CD14-positive monocyte (primary cell): ENCODE measurements around the gene TEX11. TPM values are rescaled to one million over a fixed set of nuclear protein-coding genes. Genes with fewer than 3 reads are reported as not detected.

Source experiments
- DNase-seq, 3 donors: peaks; one replicate each; pipeline ENCODE4 v3.0.0-alpha.2; 2011 to 2022
- H2AFZ ChIP-seq: 2 replicates; pipeline ENCODE4 v1.6.0; 2012; ENCODE audit warnings: mild to moderate bottlenecking, low read depth, low read length, inconsistent platforms; ENCODE audit not compliant: insufficient read depth, poor library complexity, severe bottlenecking
- H3K27ac ChIP-seq, 2 donors: 1 replicate in 1 of 2; 2 replicates in 1 of 2; pipeline ENCODE4 v1.5.1; 2012 to 2013; ENCODE audit warnings: low read length in 2 of 2, control low read depth in 1 of 2, inconsistent platforms in 1 of 2, low read depth in 1 of 2, mild to moderate bottlenecking in 1 of 2
- H3K27me3 ChIP-seq, 2 donors: one replicate each; pipeline versions ENCODE4 v1.6.0 to v1.6.1; 2011 to 2013; ENCODE audit warnings: low read length in 2 of 2; ENCODE audit not compliant: control insufficient read depth in 2 of 2, insufficient read depth in 2 of 2
- H3K36me3 ChIP-seq, 2 donors: replicated peaks in 1 of 2; 1 replicate in 1 of 2; 2 replicates in 1 of 2; pipeline versions ENCODE4 v1.5.1 to v1.6.1; 2012 to 2013; ENCODE audit warnings: low read length in 2 of 2, control low read depth in 1 of 2, inconsistent platforms in 1 of 2, mild to moderate bottlenecking in 1 of 2; ENCODE audit not compliant: insufficient read depth in 2 of 2, control insufficient read depth in 1 of 2
- H3K4me1 ChIP-seq, 2 donors: 1 replicate in 1 of 2; 2 replicates in 1 of 2; pipeline versions ENCODE4 v1.5.1 to v1.6.1; 2012 to 2013; ENCODE audit warnings: low read length in 2 of 2, control low read depth in 1 of 2, inconsistent platforms in 1 of 2, mild to moderate bottlenecking in 1 of 2, moderate library complexity in 1 of 2; ENCODE audit not compliant: insufficient read depth in 2 of 2, control insufficient read depth in 1 of 2
- H3K4me2 ChIP-seq: replicated peaks from 2 replicates; pipeline ENCODE3; 2012; ENCODE audit warnings: low read length, moderate library complexity, mild to moderate bottlenecking; ENCODE audit not compliant: poor library complexity, severe bottlenecking; ENCODE audit errors: extremely low read depth
- H3K4me3 ChIP-seq, 3 experiments: fragments of 200-600 bp in 1 of 3; sonication (generic) in 1 of 3; replicated peaks in 1 of 3; 1 replicate in 2 of 3; 2 replicates in 1 of 3; pipeline ENCODE4 v1.5.1; 2011 to 2013; ENCODE audit warnings: low read length in 3 of 3, mild to moderate bottlenecking in 3 of 3, control low read depth in 2 of 3, low read depth in 2 of 3, inconsistent platforms in 1 of 3, moderate library complexity in 1 of 3
- H3K79me2 ChIP-seq: 2 replicates; pipeline ENCODE4 v1.6.0; 2012; ENCODE audit warnings: mild to moderate bottlenecking, control low read depth, inconsistent platforms, low read length, moderate library complexity; ENCODE audit not compliant: insufficient read depth
- H3K9ac ChIP-seq: 2 replicates; pipeline ENCODE4 v1.6.0; 2017; ENCODE audit warnings: low read length, mild to moderate bottlenecking; ENCODE audit not compliant: insufficient read depth, poor library complexity, severe bottlenecking
- H3K9me3 ChIP-seq, 2 donors: replicated peaks in 1 of 2; 1 replicate in 1 of 2; 2 replicates in 1 of 2; pipeline versions ENCODE4 v1.5.1 to v1.6.1; 2012 to 2013; ENCODE audit warnings: low read length in 2 of 2, control low read depth in 1 of 2; ENCODE audit not compliant: control insufficient read depth in 1 of 2, insufficient read depth in 1 of 2
- H4K20me1 ChIP-seq: 2 replicates; pipeline ENCODE4 v1.6.0; 2012; ENCODE audit warnings: mild to moderate bottlenecking, low read length, control low read depth, moderate library complexity; ENCODE audit not compliant: insufficient read depth
- H3K27ac Mint-ChIP-seq, 7 donors: one replicate each; pipeline ENCODE4 v1.8.0; 2020; ENCODE audit warnings: mild to moderate bottlenecking in 7 of 7, mixed read lengths in 7 of 7, moderate library complexity in 6 of 7, inconsistent platforms in 2 of 7
- H3K27me3 Mint-ChIP-seq, 3 donors: one replicate each; pipeline ENCODE4 v1.8.0; 2021 to 2022; ENCODE audit warnings: low read depth in 3 of 3, mild to moderate bottlenecking in 3 of 3, mixed read lengths in 3 of 3, moderate library complexity in 3 of 3, inconsistent platforms in 1 of 3
- H3K36me3 Mint-ChIP-seq, 2 donors: one replicate each; pipeline ENCODE4 v1.8.0; 2020; ENCODE audit warnings: mixed read lengths in 2 of 2, inconsistent platforms in 1 of 2, mild to moderate bottlenecking in 1 of 2
- H3K4me1 Mint-ChIP-seq: one replicate; pipeline ENCODE4 v1.8.0; 2020; ENCODE audit warnings: mild to moderate bottlenecking, mixed read lengths
- H3K4me3 Mint-ChIP-seq, 2 donors: one replicate each; pipeline ENCODE4 v1.8.0; 2020; ENCODE audit warnings: mild to moderate bottlenecking in 2 of 2, mixed read lengths in 2 of 2, moderate library complexity in 1 of 2
- H3K9me3 Mint-ChIP-seq, 7 donors: one replicate each; pipeline ENCODE4 v1.8.0; 2020 to 2022; ENCODE audit warnings: mixed read lengths in 7 of 7, mild to moderate bottlenecking in 6 of 7, moderate library complexity in 6 of 7, inconsistent platforms in 2 of 7
- CTCF ChIP-seq: fragments of 200-600 bp; IDR thresholded peaks from one replicate; pipeline ENCODE4 v1.8.0; 2022; ENCODE audit warnings: antibody characterized with exemption, mild to moderate bottlenecking
- WGBS: methylation state at CpG from one replicate; pipeline ENCODE4 v1.1.5; 2013; ENCODE audit warnings: missing lambda C conversion rate; ENCODE audit not compliant: insufficient coverage; 5-methylcytosine and 5-hydroxymethylcytosine counted together
- intact Hi-C, 2 donors: fragments of 100-400 bp; cut with micrococcal nuclease; formaldehyde crosslinking; loops; one replicate each; pipeline versions ENCODE4 v1.15.0 to v1.15.1; 2023
- polyA plus RNA-seq, 3 donors: library from polyadenylated mRNA; depleted of rRNA in 1 of 3; unstranded in 2 of 3; stranded (reverse) in 1 of 3; fragments of 300-500 nt in 2 of 3; fragments of >200 nt in 1 of 3; fragmentation: Illumina TruSeq in 2 of 3; gene quantifications; 1 replicate in 2 of 3; 2 replicates in 1 of 3; pipeline ENCODE4 v1.2.3, GENCODE V29; 2012 to 2021

TEX11 gene
- polyA plus RNA-seq, 3 donors, result not detected

GRCh38 chrX:70498129-70498528 is 410.4 kb downstream of the TEX11 start:
- intact Hi-C loops, result no loop called here
- no peak for TF ChIP-seq CTCF
- Histone ChIP-seq H3K9me3 (no peaks in the 10 kb centered on the region), H3K27me3 (no peaks in the 10 kb centered on the region), H3K4me1 (no peaks in the 10 kb centered on the region), H3K9ac (no peak overlapping the region), H3K27ac (no peak overlapping the region), H3K36me3 (no peaks in the 10 kb centered on the region), H3K4me2 (no peak overlapping the region), H4K20me1 (no peaks in the 10 kb centered on the region), H2AFZ (no peak overlapping the region), H3K4me3 (no peak overlapping the region), H3K79me2 (no peaks in the 10 kb centered on the region)
- H3K27ac Mint-ChIP-seq, result no peak overlapping the region
- H3K27me3 Mint-ChIP-seq, result peaks cover 0 to 4% (median 2%) of the 10 kb centered on the region in 3 donors
- no peak overlapping the region for H3K4me3 Mint-ChIP-seq
- H3K4me1 Mint-ChIP-seq, result no peaks in the 10 kb centered on the region
- no peaks in the 10 kb centered on the region for H3K9me3 Mint-ChIP-seq
- DNase-seq, result no peak
- no peaks in the 10 kb centered on the region for H3K36me3 Mint-ChIP-seq
- WGBS, result no CpG with 5 or more reads among the region's 2 CpGs

GRCh38 chrX:70497026-70497425 is 411.5 kb downstream of the TEX11 start:
- H3K4me3 Mint-ChIP-seq, result no peak overlapping the region

More at GRCh38 chrX:70497026-70497425, 411.5 kb downstream of the TEX11 start:
- H3K27me3 ChIP-seq, result no peaks in the 10 kb centered on the region
- DNase-seq, result no peak
- H3K27ac ChIP-seq, result no peak overlapping the region
- H3K79me2 ChIP-seq, result no peaks in the 10 kb centered on the region
- Mint-ChIP-seq H3K27me3 (peaks cover 0 to 4% (median 2%) of the 10 kb centered on the region in 3 donors), H3K4me1 (no peaks in the 10 kb centered on the region), H3K36me3 (no peaks in the 10 kb centered on the region), H3K27ac (no peak overlapping the region), H3K9me3 (no peaks in the 10 kb centered on the region)
- H3K36me3 ChIP-seq, result no peaks in the 10 kb centered on the region
- H4K20me1 ChIP-seq, result no peaks in the 10 kb centered on the region
- H3K9ac ChIP-seq, result no peak overlapping the region
- H3K4me1 ChIP-seq, result no peaks in the 10 kb centered on the region
- H3K9me3 ChIP-seq, result no peaks in the 10 kb centered on the region
- WGBS, result 100% methylated on average over 2 of the region's 3 CpGs
- H3K4me2 ChIP-seq, result no peak overlapping the region
- no peak overlapping the region for H3K4me3 ChIP-seq
- no peak for TF ChIP-seq CTCF
- intact Hi-C loops, result no loop called here
- H2AFZ ChIP-seq, result no peak overlapping the region
